ENCODE results near the gene SMC1B. TPM values are rescaled to one million over a fixed set of nuclear protein-coding genes. Genes with fewer than 3 reads are reported as not detected.
A peak's percentile ranks its signal among the peaks of the same experiment; 100 is the strongest.

SMC1B gene
- total and polyA plus RNA-seq, 2 experiments from 2014 or later, result 0.10 TPM; not detected in 1

DNA sequence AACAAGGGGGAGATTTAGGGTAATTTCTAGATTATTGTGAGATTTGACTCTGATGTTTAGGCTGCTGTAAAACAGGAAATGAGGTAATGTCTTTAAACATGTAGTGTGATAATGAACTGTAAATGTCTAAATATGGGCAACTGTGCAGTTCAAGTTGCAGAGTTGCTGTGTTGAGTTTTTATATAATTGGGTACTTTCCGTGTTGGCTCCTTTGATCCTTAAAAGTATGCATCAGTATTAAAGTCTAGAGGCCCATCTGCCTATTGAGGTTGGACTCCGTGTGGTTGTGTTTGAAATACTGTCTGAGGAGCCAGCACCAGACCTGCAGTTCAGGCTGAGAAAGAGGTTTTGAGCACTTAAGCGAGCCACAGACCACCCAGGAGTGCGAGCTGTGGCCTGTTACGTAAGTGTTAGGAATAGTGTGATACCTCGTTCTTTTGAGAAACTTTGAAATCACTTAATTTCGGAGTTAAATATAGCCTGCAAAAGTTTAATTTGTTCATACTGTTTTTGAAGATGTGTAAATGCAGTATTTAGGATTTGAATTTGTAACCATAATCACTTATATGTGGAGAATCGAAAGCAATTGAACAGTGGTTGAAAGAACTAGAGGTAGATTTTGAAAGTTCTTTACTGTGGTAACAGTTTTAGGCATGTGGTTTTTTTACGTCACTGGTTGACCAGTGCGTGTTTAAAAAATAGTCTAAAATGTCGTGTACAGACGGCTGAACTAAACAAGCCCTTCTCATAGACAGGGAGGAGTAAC, 94.7 kb downstream of the SMC1B start:
- Histone ChIP-seq H3K79me2 (replicated peaks; ENCODE audit: insufficient read depth) (peaks cover 87% of the 10 kb centered on the region), H3K27ac (ENCODE audit: low read depth) (peak overlapping the region; percentile 32; the same call in 1 of the 2 replicates), H3K4me2 (no peak overlapping the region), H3K27me3 (ENCODE audit: insufficient read depth) (no peaks in the 10 kb centered on the region), H3K36me3 (ENCODE audit: insufficient read depth) (no peaks in the 10 kb centered on the region), H3K4me3 (no peak overlapping the region), H3K4me1 (ENCODE audit: insufficient read depth) (peaks cover 15% of the 10 kb centered on the region; the same call in 1 of the 2 replicates), H3K9me2 (ENCODE audit: insufficient read depth) (no peaks in the 10 kb centered on the region), H2AFZ (no peak overlapping the region), H4K20me1 (replicated peaks; ENCODE audit: insufficient read depth) (peaks cover 21% of the 10 kb centered on the region), H3F3A (replicated peaks; ENCODE audit: low read depth) (peaks cover 5% of the 10 kb centered on the region; the same call in 1 of the 2 replicates)
- H3K36me3 Mint-ChIP-seq (ENCODE audit: low read depth), result peaks cover 10% of the 10 kb centered on the region
- ATAC-seq (no peak), DNase-seq (ENCODE audit: low spot score) (peak; percentile 20)
- no peak overlapping the region for H3K4me3 Mint-ChIP-seq
- H3K9me3 Mint-ChIP-seq, result no peaks in the 10 kb centered on the region
- H3K27ac Mint-ChIP-seq, result peak overlapping the region; percentile 15; the same call in 1 of the 2 replicates
- TF ChIP-seq, protein P1, sequence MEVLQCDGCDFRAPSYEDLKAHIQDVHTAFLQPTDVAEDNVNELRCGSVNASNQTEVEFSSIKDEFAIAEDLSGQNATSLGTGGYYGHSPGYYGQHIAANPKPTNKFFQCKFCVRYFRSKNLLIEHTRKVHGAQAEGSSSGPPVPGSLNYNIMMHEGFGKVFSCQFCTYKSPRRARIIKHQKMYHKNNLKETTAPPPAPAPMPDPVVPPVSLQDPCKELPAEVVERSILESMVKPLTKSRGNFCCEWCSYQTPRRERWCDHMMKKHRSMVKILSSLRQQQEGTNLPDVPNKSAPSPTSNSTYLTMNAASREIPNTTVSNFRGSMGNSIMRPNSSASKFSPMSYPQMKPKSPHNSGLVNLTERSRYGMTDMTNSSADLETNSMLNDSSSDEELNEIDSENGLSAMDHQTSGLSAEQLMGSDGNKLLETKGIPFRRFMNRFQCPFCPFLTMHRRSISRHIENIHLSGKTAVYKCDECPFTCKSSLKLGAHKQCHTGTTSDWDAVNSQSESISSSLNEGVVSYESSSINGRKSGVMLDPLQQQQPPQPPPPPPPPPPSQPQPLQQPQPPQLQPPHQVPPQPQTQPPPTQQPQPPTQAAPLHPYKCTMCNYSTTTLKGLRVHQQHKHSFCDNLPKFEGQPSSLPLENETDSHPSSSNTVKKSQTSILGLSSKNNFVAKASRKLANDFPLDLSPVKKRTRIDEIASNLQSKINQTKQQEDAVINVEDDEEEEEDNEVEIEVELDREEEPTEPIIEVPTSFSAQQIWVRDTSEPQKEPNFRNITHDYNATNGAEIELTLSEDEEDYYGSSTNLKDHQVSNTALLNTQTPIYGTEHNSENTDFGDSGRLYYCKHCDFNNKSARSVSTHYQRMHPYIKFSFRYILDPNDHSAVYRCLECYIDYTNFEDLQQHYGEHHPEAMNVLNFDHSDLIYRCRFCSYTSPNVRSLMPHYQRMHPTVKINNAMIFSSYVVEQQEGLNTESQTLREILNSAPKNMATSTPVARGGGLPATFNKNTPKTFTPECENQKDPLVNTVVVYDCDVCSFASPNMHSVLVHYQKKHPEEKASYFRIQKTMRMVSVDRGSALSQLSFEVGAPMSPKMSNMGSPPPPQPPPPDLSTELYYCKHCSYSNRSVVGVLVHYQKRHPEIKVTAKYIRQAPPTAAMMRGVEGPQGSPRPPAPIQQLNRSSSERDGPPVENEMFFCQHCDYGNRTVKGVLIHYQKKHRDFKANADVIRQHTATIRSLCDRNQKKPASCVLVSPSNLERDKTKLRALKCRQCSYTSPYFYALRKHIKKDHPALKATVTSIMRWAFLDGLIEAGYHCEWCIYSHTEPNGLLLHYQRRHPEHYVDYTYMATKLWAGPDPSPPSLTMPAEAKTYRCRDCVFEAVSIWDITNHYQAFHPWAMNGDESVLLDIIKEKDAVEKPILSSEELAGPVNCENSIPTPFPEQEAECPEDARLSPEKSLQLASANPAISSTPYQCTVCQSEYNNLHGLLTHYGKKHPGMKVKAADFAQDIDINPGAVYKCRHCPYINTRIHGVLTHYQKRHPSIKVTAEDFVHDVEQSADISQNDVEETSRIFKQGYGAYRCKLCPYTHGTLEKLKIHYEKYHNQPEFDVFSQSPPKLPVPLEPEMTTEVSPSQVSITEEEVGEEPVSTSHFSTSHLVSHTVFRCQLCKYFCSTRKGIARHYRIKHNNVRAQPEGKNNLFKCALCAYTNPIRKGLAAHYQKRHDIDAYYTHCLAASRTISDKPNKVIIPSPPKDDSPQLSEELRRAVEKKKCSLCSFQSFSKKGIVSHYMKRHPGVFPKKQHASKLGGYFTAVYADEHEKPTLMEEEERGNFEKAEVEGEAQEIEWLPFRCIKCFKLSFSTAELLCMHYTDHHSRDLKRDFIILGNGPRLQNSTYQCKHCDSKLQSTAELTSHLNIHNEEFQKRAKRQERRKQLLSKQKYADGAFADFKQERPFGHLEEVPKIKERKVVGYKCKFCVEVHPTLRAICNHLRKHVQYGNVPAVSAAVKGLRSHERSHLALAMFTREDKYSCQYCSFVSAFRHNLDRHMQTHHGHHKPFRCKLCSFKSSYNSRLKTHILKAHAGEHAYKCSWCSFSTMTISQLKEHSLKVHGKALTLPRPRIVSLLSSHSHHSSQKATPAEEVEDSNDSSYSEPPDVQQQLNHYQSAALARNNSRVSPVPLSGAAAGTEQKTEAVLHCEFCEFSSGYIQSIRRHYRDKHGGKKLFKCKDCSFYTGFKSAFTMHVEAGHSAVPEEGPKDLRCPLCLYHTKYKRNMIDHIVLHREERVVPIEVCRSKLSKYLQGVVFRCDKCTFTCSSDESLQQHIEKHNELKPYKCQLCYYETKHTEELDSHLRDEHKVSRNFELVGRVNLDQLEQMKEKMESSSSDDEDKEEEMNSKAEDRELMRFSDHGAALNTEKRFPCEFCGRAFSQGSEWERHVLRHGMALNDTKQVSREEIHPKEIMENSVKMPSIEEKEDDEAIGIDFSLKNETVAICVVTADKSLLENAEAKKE (CRISPR knock-in tag; IDR thresholded peaks at IDR 0.05), result no peak
- TF ChIP-seq EZH2 (IDR thresholded peaks at IDR 0.05; ENCODE audit: low read depth, unreplicated experiment) (no peak), NANOG (IDR thresholded peaks at IDR 0.05; ENCODE audit: borderline replicate concordance) (no peak), EZH2phosphoT487 (IDR thresholded peaks at IDR 0.05; ENCODE audit: unreplicated experiment) (no peak)
- H3K4me1 Mint-ChIP-seq, result peaks cover 24% of the 10 kb centered on the region
- H3K27me3 Mint-ChIP-seq (ENCODE audit: insufficient read depth, low read depth, poor library complexity), result peaks cover 5% of the 10 kb centered on the region

DNA sequence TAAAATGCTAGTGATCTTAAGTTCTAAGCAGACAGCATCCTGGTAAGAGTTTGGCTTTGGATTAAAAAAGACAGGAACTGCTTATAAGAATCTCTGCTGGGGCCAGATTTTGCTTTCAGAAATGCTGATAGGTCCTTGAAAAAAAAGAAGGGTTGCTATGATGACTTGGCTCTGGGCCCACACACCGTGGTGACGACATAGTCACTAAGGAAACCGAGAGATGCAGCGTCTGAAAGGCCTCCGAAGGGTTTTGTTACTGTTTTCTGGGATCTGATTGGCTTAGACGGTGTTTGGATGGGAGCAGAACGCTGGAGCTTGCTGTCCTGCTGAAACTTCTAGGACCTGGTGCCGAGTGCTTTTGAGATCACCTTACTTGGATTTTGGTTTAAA, 95.2 kb downstream of the SMC1B start:
- peaks cover 15% of the 10 kb centered on the region; the same call in 1 of the 2 replicates for H3K4me1 ChIP-seq (ENCODE audit: insufficient read depth)
- H3K9me2 ChIP-seq (ENCODE audit: insufficient read depth), result no peaks in the 10 kb centered on the region
- H3K9me3 Mint-ChIP-seq, result no peaks in the 10 kb centered on the region
- H3K27me3 ChIP-seq (ENCODE audit: insufficient read depth), result no peaks in the 10 kb centered on the region
- no peak overlapping the region for H3K4me2 ChIP-seq
- peaks cover 5% of the 10 kb centered on the region; the same call in 1 of the 2 replicates for H3F3A ChIP-seq (replicated peaks; ENCODE audit: low read depth)
- H3K4me3 Mint-ChIP-seq, result no peak overlapping the region
- H3K4me1 Mint-ChIP-seq, result peaks cover 24% of the 10 kb centered on the region
- DNase-seq (ENCODE audit: low spot score) (peak; percentile 72), ATAC-seq (peak; percentile 78)
- peak overlapping the region; percentile 32 for H3K27ac Mint-ChIP-seq
- H3K27me3 Mint-ChIP-seq (ENCODE audit: insufficient read depth, low read depth, poor library complexity), result peaks cover 5% of the 10 kb centered on the region
- peaks cover 4% of the 10 kb centered on the region; the same call in 2 of the 3 replicates for H3K36me3 Mint-ChIP-seq (ENCODE audit: low read depth)
- H3K4me3 ChIP-seq, result no peak overlapping the region
- H3K79me2 ChIP-seq (replicated peaks; ENCODE audit: insufficient read depth), result peaks cover 92% of the 10 kb centered on the region
- H4K20me1 ChIP-seq (replicated peaks; ENCODE audit: insufficient read depth), result peaks cover 26% of the 10 kb centered on the region
- H3K27ac ChIP-seq (ENCODE audit: low read depth), result peak overlapping the region; percentile 32; the same call in 1 of the 2 replicates
- no peaks in the 10 kb centered on the region for H3K36me3 ChIP-seq (ENCODE audit: insufficient read depth)
- H2AFZ ChIP-seq, result no peak overlapping the region
- no peak for TF ChIP-seq STAT1 (IDR thresholded peaks at IDR 0.05; ENCODE audit: unreplicated experiment)
